Measurements from ENCODE around the gene SAMD4A. TPM values are rescaled to one million over a fixed set of nuclear protein-coding genes. Genes with fewer than 3 reads are reported as not detected.

Gene SAMD4A
- total and polyA plus RNA-seq, 8 donors = 4.5 to 40.5 (median 8.0) TPM

- Histone ChIP-seq H3K36me3 (peaks cover 0 to 25% of the 10 kb centered on the region in 2 donors), H3K4me1 (no peaks in the 10 kb centered on the region), H3K4me3 (no peak overlapping the region), H3K27me3 (no peaks in the 10 kb centered on the region), H3K9me3 (no peaks in the 10 kb centered on the region), H3K27ac (no peak overlapping the region)
- no peak for DNase-seq
- intact Hi-C loops (cut with DNase I) = no loop called here
- TF ChIP-seq CTCF (IDR thresholded peaks at IDR 0.05) = no peak
- no peak for ATAC-seq
Measured at GRCh38 chr14:54756656-54757392, 189.9 kb downstream of the SAMD4A start.

GRCh38 chr14:54758041-54758440 is 191.1 kb downstream of the SAMD4A start:
- TF ChIP-seq CTCF (IDR thresholded peaks at IDR 0.05) = no peak
- Histone ChIP-seq H3K4me1 (no peaks in the 10 kb centered on the region), H3K36me3 (peaks cover 0 to 19% of the 10 kb centered on the region in 2 donors), H3K9me3 (no peaks in the 10 kb centered on the region), H3K27ac (no peak overlapping the region), H3K27me3 (no peaks in the 10 kb centered on the region), H3K4me3 (no peak overlapping the region)
- ATAC-seq (no peak), DNase-seq (no peak)
- intact Hi-C loops (cut with DNase I) = no loop called here

- Histone ChIP-seq H3K27ac (no peak overlapping the region), H3K4me1 (no peaks in the 10 kb centered on the region), H3K36me3 (peaks cover 0 to 19% of the 10 kb centered on the region in 2 donors), H3K27me3 (no peaks in the 10 kb centered on the region), H3K9me3 (no peaks in the 10 kb centered on the region), H3K4me3 (no peak overlapping the region)
- no peak for DNase-seq
- intact Hi-C loops (cut with DNase I) = loop anchor here in 1 of 2 donors (10.0 kb wide), 1 partner anchor 45 kb away; no protein-coding TSS in a partner anchor
- no peak for TF ChIP-seq CTCF (IDR thresholded peaks at IDR 0.05)
- ATAC-seq = no peak
Measured at GRCh38 chr14:54759982-54760585, 193.2 kb downstream of the SAMD4A start.

GRCh38 chr14:54760866-54761575 is 194.1 kb downstream of the SAMD4A start:
- intact Hi-C loops (cut with DNase I) = loop anchor here in 1 of 2 donors (10.0 kb wide), 1 partner anchor 46 kb away; no protein-coding TSS in a partner anchor

More at GRCh38 chr14:54760866-54761575, 194.1 kb downstream of the SAMD4A start:
- TF ChIP-seq CTCF (IDR thresholded peaks at IDR 0.05) = no peak
- Histone ChIP-seq H3K27ac (no peak overlapping the region), H3K9me3 (no peaks in the 10 kb centered on the region), H3K4me3 (no peak overlapping the region), H3K27me3 (no peaks in the 10 kb centered on the region), H3K4me1 (no peaks in the 10 kb centered on the region), H3K36me3 (peaks cover 0 to 19% of the 10 kb centered on the region in 2 donors)
- DNase-seq (no peak), ATAC-seq (no peak)

Measured in left lung (tissue), 10 donors.